ENCODE data around the gene TEX10.
"Not testable (repeated sequence)": the region's sequence is repeated elsewhere in the genome, so short reads cannot be mapped to it uniquely, and the experiment has no call there.

DNA sequence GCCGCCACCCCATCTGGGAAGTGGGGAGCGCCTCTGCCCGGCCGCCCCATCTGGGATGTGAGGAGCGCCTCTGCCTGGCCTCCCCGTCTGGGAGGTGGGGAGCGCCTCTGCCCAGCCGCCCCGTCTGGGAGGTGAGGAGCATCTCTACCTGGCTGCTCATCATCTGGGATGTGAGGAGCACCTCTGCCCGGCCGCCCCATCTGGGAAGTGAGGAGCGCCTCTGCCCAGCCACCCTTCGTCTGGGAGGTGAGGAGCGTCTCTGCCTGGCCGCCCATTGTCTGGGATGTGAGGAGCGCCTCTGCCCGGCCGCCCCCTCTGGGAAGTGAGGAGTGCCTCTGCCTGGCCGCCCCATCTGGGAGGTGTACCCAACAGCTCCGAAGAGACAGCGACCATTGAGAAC is 40.2 kb upstream of the TEX10 start:
- TF ChIP-seq CTCF, EP300 (IDR thresholded peaks at IDR 0.05): not testable (repeated sequence)

All from ovary (tissue), 3 donors.